MCF 10A (cell line): ENCODE measurements around the gene DDI1. TPM values are rescaled to one million over a fixed set of nuclear protein-coding genes. Genes with fewer than 3 reads are reported as not detected.

ENCODE experiments used
- BruUV-seq: library from RNA; stranded (reverse); fragments of 400-500 nt; replicated peaks from 2 replicates; lab custom pipeline; 2021; lab: Mats Ljungman, UMichigan
- CTCF ChIA-PET: fragments of 300-600 bp; sonication (Branson Sonifier 250); formaldehyde crosslinking; extraction: SDS; loops from one replicate; lab custom pipeline; 2021; ENCODE audit warnings: antibody characterized with exemption, inconsistent platforms; lab: Yijun Ruan, JAX
- POLR2A ChIA-PET: fragments of 300-600, 350-650 bp; sonication (Branson Sonifier 250); formaldehyde crosslinking; extraction: SDS; loops from one replicate; lab custom pipeline; 2020; ENCODE audit warnings: antibody characterized with exemption, inconsistent platforms; lab: Yijun Ruan, JAX
- DNase-seq: peaks from one replicate; pipeline ENCODE4 v3.0.0-alpha.2; 2018; ENCODE audit not compliant: unreplicated experiment
- H3K27ac Mint-ChIP-seq: one replicate; pipeline ENCODE4 v1.8.0; 2022; ENCODE audit warnings: mild to moderate bottlenecking, low read depth, mixed read lengths; ENCODE audit not compliant: unreplicated experiment
- H3K27me3 Mint-ChIP-seq: one replicate; pipeline ENCODE4 v1.8.0; 2022; ENCODE audit warnings: mixed read lengths; ENCODE audit not compliant: insufficient read depth, unreplicated experiment
- H3K36me3 Mint-ChIP-seq: one replicate; pipeline ENCODE4 v1.8.0; 2022; ENCODE audit warnings: mild to moderate bottlenecking, moderate library complexity, mixed read lengths; ENCODE audit not compliant: insufficient read depth, unreplicated experiment
- H3K4me1 Mint-ChIP-seq: one replicate; pipeline ENCODE4 v1.8.0; 2022; ENCODE audit warnings: mixed read lengths; ENCODE audit not compliant: insufficient read depth, unreplicated experiment
- H3K4me3 Mint-ChIP-seq: one replicate; pipeline ENCODE4 v1.8.0; 2022; ENCODE audit warnings: mild to moderate bottlenecking, moderate library complexity, mixed read lengths; ENCODE audit not compliant: unreplicated experiment
- H3K9me3 Mint-ChIP-seq: one replicate; pipeline ENCODE4 v1.8.0; 2022; ENCODE audit warnings: mixed read lengths; ENCODE audit not compliant: unreplicated experiment
- intact Hi-C: fragments of 100-400 bp; cut with micrococcal nuclease; formaldehyde crosslinking; loops from 2 replicates; pipeline ENCODE4 v1.14.1; 2022
- total RNA-seq: library from RNA; stranded (reverse); gene quantifications from 2 replicates; pipeline ENCODE4 v1.2.3, GENCODE V29; 2022
- TF ChIP-seq, protein P1 (sequence below): fragments of 200-600 bp; IDR thresholded peaks from one replicate; pipeline ENCODE4 v1.8.0; 2022; ENCODE audit warnings: antibody characterized with exemption, mild to moderate bottlenecking; ENCODE audit not compliant: unreplicated experiment

The DDI1 gene
- total RNA-seq, 1 experiment from 2014 or later: not detected

- TF ChIP-seq, protein P1, sequence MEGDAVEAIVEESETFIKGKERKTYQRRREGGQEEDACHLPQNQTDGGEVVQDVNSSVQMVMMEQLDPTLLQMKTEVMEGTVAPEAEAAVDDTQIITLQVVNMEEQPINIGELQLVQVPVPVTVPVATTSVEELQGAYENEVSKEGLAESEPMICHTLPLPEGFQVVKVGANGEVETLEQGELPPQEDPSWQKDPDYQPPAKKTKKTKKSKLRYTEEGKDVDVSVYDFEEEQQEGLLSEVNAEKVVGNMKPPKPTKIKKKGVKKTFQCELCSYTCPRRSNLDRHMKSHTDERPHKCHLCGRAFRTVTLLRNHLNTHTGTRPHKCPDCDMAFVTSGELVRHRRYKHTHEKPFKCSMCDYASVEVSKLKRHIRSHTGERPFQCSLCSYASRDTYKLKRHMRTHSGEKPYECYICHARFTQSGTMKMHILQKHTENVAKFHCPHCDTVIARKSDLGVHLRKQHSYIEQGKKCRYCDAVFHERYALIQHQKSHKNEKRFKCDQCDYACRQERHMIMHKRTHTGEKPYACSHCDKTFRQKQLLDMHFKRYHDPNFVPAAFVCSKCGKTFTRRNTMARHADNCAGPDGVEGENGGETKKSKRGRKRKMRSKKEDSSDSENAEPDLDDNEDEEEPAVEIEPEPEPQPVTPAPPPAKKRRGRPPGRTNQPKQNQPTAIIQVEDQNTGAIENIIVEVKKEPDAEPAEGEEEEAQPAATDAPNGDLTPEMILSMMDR: no peak
- Mint-ChIP-seq H3K27ac (no peak overlapping the region), H3K36me3 (no peaks in the 10 kb centered on the region), H3K4me1 (peaks cover 22% of the 10 kb centered on the region), H3K9me3 (no peaks in the 10 kb centered on the region), H3K27me3 (no peaks in the 10 kb centered on the region), H3K4me3 (no peak overlapping the region)
- ChIA-PET POLR2A (interaction anchor here (1.5 to 2.5 kb wide), 2 partner anchors 27 to 118 kb away, joined by 3 to 5 read pairs; no protein-coding TSS in a partner anchor), CTCF (interaction anchor here (0.6 kb wide), 1 partner anchor 1391 kb away, joined by 3 read pairs; no protein-coding TSS in a partner anchor)
- BruUV-seq: no TSS peak
- intact Hi-C loops: no loop called here
- DNase-seq: no peak
Measured at GRCh38 chr11:104057908-104058307, 21.5 kb downstream of the DDI1 start.

- intact Hi-C loops: no loop called here
- ChIA-PET CTCF (interaction anchor here (0.6 to 1.2 kb wide), 3 partner anchors 22 to 1392 kb away, joined by 3 to 4 read pairs (median 4); partner anchors contain the start of gene PDGFD), POLR2A (interaction anchor here (1.4 to 2.5 kb wide), 4 partner anchors 27 to 119 kb away, joined by 3 to 12 read pairs (median 4); no protein-coding TSS in a partner anchor)
- no peaks in the 10 kb centered on the region for H3K27me3 Mint-ChIP-seq
- TF ChIP-seq, protein P1: no peak
- H3K27ac Mint-ChIP-seq: no peak overlapping the region
- peaks cover 25% of the 10 kb centered on the region for H3K4me1 Mint-ChIP-seq
- H3K4me3 Mint-ChIP-seq: no peak overlapping the region
- H3K9me3 Mint-ChIP-seq: no peaks in the 10 kb centered on the region
- no peaks in the 10 kb centered on the region for H3K36me3 Mint-ChIP-seq
- DNase-seq: no peak
- no TSS peak for BruUV-seq
Measured at GRCh38 chr11:104058680-104059079, 22.2 kb downstream of the DDI1 start.

DNA sequence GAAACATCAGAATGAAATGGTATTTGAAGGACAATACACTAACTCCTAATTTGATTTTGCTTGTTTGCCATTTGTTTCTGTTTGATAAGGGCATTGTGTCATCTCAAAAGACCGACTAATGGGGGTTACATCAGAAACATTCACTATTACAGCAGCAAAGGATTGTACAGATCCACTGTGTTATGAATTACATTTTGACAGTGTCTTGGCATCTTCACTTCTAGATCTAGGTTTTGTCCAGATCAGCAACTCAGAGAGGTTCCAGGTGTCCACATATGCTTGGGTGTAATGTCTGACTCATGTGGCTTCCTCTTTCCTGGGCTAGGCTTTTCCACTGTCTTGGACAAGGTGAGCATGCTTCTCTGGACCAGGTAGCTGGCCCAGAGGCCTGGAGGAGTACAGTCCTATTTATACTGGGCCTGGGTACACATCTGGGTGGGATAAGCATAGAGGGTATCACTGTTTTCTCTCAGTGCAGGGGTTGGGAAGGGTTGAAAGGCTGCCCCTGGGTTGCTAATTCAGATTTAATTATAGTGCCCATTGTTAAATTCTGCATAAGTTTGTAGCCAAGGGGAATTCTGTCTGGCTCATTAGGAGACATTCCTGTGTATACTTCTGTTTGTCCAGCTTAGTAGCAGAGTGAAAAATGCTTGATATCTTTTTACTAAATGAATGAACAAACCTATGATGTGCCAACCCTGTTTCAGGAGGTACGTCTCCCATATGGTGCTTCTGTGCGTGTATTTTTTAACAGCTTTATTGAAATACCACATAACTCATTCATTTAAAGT is 23.8 kb downstream of the DDI1 start:
- Mint-ChIP-seq H3K36me3 (no peaks in the 10 kb centered on the region), H3K4me1 (peaks cover 25% of the 10 kb centered on the region), H3K27ac (peak overlapping the region; percentile 81), H3K27me3 (no peaks in the 10 kb centered on the region), H3K4me3 (no peak overlapping the region), H3K9me3 (no peaks in the 10 kb centered on the region)
- no TSS peak for BruUV-seq
- peak; percentile 72 for DNase-seq
- TF ChIP-seq, protein P1: no peak
- ChIA-PET CTCF (interaction anchor here (0.7 to 1.4 kb wide), 6 partner anchors 15 to 1200 kb away, joined by 3 to 5 read pairs (median 3); no protein-coding TSS in a partner anchor), POLR2A (interaction anchor here (0.8 to 2.2 kb wide), 14 partner anchors 8 to 378 kb away, joined by 3 to 12 read pairs (median 4); no protein-coding TSS in a partner anchor)
- intact Hi-C loops: no loop called here

DNA sequence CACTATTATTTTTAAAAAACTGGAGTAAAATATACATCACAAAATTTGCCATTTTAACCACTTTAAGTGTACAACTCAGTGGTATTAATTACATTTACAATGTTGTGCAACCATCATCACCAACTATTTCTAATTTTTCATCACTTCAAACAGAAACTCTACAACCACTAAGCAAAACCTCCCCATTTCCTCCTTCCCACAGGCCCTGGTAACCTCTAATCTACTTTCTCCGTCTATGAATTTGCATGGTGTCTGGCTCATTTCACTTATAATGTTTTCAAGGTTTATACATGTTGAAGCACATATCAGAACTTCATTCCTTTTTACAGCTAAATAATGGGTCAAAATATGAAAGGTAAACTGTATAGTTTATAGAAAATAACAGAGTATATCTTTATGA is 24.4 kb downstream of the DDI1 start:
- BruUV-seq: no TSS peak
- Mint-ChIP-seq H3K4me3 (no peak overlapping the region), H3K27me3 (no peaks in the 10 kb centered on the region), H3K27ac (no peak overlapping the region), H3K9me3 (no peaks in the 10 kb centered on the region), H3K4me1 (peaks cover 25% of the 10 kb centered on the region), H3K36me3 (no peaks in the 10 kb centered on the region)
- TF ChIP-seq, protein P1: no peak
- intact Hi-C loops: no loop called here
- POLR2A ChIA-PET: interaction anchor here (0.8 to 2.5 kb wide), 13 partner anchors 9 to 378 kb away, joined by 3 to 20 read pairs (median 4); no protein-coding TSS in a partner anchor
- DNase-seq: no peak
- CTCF ChIA-PET: interaction anchor here (0.7 to 1.4 kb wide), 5 partner anchors 14 to 1199 kb away, joined by 3 to 5 read pairs (median 3); no protein-coding TSS in a partner anchor
